Kasumi-1 (cell line): ENCODE measurements around the gene KRT73.

Experiments
- DNase-seq, 2 experiments: peaks; one replicate each; lab custom pipeline; 2025; lab: John Stamatoyannopoulos, UW

Gene KRT73

GRCh38 chr12:52566847-52567291 is 51.5 kb downstream of the KRT73 start:
- no peak for DNase-seq

DNA sequence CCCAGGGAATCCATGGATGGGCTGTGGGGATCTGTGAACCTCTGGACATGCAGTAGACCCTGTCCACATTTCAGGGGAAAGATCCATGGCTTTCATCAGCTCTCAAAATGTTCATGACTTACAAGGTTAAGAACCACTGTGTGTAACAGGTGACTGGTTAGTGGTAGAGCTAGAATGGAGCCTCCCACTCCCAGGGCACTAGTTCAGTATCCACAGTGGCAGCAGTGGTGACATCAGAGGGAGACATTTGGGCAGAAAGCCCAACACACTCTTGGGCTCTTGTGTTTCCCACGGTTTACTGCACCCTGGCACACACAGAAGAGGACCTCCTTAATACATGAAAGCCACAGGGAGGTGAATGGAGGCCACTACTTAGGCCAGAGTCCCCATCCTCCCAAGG is 53.8 kb downstream of the KRT73 start:
- no peak for DNase-seq

DNA sequence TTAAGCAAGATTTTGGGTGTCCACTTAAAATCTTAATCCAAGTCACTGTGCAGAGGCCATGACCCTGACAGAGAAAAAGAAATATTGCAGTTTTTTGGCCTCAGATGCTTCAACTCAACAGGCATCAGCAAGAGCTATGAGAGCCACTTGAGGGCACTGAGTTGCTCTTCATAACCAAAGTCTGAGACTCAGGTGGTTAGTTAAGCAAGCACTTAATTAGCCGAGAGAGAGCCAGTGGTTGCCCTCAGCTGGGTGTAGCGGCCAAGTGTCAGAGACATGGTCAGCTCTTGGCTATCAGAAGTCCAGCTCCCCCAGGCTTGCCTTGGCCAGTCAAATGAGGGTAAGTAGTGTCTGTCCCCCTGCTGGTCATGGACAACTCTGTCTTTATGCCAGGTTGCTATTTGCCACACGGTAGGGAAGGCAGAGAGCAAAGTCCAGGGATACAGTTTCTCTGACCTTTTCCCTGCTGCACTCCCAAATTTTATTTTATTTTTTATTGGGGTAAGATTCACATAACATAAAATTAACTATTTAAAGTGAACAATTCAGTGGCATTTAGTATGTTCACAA is 56.4 kb downstream of the KRT73 start:
- DNase-seq, result no peak

DNA sequence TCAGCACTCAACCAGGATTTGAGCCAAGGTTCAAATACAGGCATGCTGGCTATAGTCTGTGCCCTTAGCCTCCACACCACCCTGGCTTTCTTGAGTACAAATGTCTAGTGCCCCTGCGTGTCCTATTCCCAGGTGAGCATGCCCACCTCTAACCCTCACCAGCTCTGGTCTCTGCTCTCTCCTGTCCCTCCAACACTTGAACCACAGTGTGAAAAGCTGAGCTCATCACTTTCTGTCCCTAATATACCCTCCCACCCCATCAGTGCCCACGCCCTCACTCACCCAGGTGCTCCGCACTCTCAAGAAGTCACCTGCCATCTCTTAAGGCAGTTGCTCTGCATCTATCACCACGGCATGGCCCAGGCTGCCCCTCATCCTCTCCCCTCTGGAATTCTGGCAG is 58.4 kb downstream of the KRT73 start:
- no peak for DNase-seq

- DNase-seq, result no peak
Observed at GRCh38 chr12:52558781-52559445, 59.4 kb downstream of the KRT73 start.
